Mammary epithelial cell (primary cell): ENCODE measurements around the gene CARD14.

Source experiments
- CTCF ChIP-seq, 2 donors: IDR thresholded peaks in 1 of 2; conservative IDR thresholded peaks in 1 of 2; 2 replicates each; pipeline ENCODE4 v1.5.1; 2011 to 2012; ENCODE audit warnings: inconsistent platforms in 2 of 2, low read length in 2 of 2, mild to moderate bottlenecking in 2 of 2, control low read depth in 1 of 2, low read depth in 1 of 2; ENCODE audit not compliant: insufficient read depth in 1 of 2; ENCODE audit errors: extremely low read depth in 1 of 2
- EZH2 ChIP-seq: IDR thresholded peaks from 2 replicates; pipeline ENCODE4 v1.6.1; 2012; ENCODE audit warnings: low read length, inconsistent platforms, borderline replicate concordance

GRCh38 chr17:80177986-80178595 is 8.3 kb downstream of the CARD14 start:
- TF ChIP-seq EZH2 (no peak), CTCF (conservative IDR thresholded peaks at IDR 0.05 in 1 of 2, IDR thresholded peaks at IDR 0.05 in 1 of 2; ENCODE audit: extremely low read depth in 1 of 2, insufficient read depth in 1 of 2, low read depth in 1 of 2, low read length in 2 of 2) (no peak)
